H1 (cell line): ENCODE results near the gene ECPAS. TPM values are rescaled to one million over a fixed set of nuclear protein-coding genes. Genes with fewer than 3 reads are reported as not detected.

Source experiments
- CTCF ChIA-PET: fragments of 300-600 bp; sonication (Branson Sonifier 250); formaldehyde crosslinking; loops from one replicate; lab custom pipeline; 2021; ENCODE audit not compliant: partially characterized antibody; lab: Charles Lee
- POLR2A ChIA-PET: fragments of 300-600 bp; sonication (Branson Sonifier 250); formaldehyde crosslinking; loops from one replicate; lab custom pipeline; 2021; ENCODE audit warnings: inconsistent platforms; ENCODE audit not compliant: partially characterized antibody; lab: Charles Lee
- DNase-seq, 2 experiments: peaks; one replicate each; pipeline versions ENCODE4 v3.0.0 to v3.0.0-alpha.2; 2010 to 2022; ENCODE audit warnings: low spot score in 2 of 2, low read depth in 1 of 2, mixed read lengths in 1 of 2
- FAIRE-seq: peaks from 2 replicates; lab custom pipeline; 2011; peaks lifted over from hg19 to GRCh38; lab: Jason Lieb, UNC
- H2AFZ ChIP-seq: 2 replicates; pipeline ENCODE4 v1.8.1; 2012; ENCODE audit warnings: low read length, inconsistent platforms
- H2AK5ac ChIP-seq: 2 replicates; pipeline ENCODE4 v1.6.1; 2013; ENCODE audit warnings: low read depth, low read length
- H2BK120ac ChIP-seq: replicated peaks from 2 replicates; pipeline ENCODE3; 2013; ENCODE audit warnings: low read depth, low read length, inconsistent platforms
- H2BK12ac ChIP-seq: 2 replicates; pipeline ENCODE4 v1.6.1; 2013; ENCODE audit warnings: low read depth, low read length
- H2BK15ac ChIP-seq: 2 replicates; pipeline ENCODE4 v1.6.1; 2013; ENCODE audit warnings: low read length
- H2BK20ac ChIP-seq: 2 replicates; pipeline ENCODE4 v1.6.1; 2013; ENCODE audit warnings: low read length
- H2BK5ac ChIP-seq: 2 replicates; pipeline ENCODE4 v1.6.1; 2013; ENCODE audit warnings: low read depth, low read length
- H3K14ac ChIP-seq: 2 replicates; pipeline ENCODE4 v1.6.1; 2013; ENCODE audit warnings: inconsistent platforms; ENCODE audit not compliant: insufficient read length
- H3K18ac ChIP-seq: 2 replicates; pipeline ENCODE4 v1.6.1; 2013; ENCODE audit warnings: low read length; ENCODE audit errors: extremely low read depth
- H3K23ac ChIP-seq: 2 replicates; pipeline ENCODE4 v1.6.1; 2013; ENCODE audit warnings: inconsistent platforms; ENCODE audit not compliant: insufficient read length
- H3K23me2 ChIP-seq: 2 replicates; pipeline ENCODE4 v1.6.1; 2013; ENCODE audit warnings: low read depth, low read length
- H3K27ac ChIP-seq: 2 replicates; pipeline ENCODE4 v1.6.1; 2011; ENCODE audit warnings: low read depth, low read length, inconsistent platforms
- H3K27me3 ChIP-seq, 4 experiments: replicated peaks in 1 of 4; 1 replicate in 1 of 4; 2 replicates in 3 of 4; pipeline versions ENCODE4 v1.6.1 to v1.8.1; 2011 to 2013; ENCODE audit warnings: low read length in 3 of 4, mild to moderate bottlenecking in 3 of 4, inconsistent platforms in 2 of 4, mixed read lengths in 2 of 4, moderate library complexity in 1 of 4; ENCODE audit not compliant: control insufficient read depth in 3 of 4, insufficient read depth in 3 of 4; ENCODE audit errors: extremely low read depth in 1 of 4
- H3K36me3 ChIP-seq, 4 experiments: 2 replicates each; pipeline versions ENCODE4 v1.6.1 to v1.8.1; 2011 to 2013; ENCODE audit warnings: mild to moderate bottlenecking in 4 of 4, low read length in 3 of 4, moderate library complexity in 2 of 4, control low read depth in 1 of 4, inconsistent platforms in 1 of 4; ENCODE audit not compliant: insufficient read depth in 4 of 4, control insufficient read depth in 2 of 4
- H3K4ac ChIP-seq: replicated peaks from 2 replicates; pipeline ENCODE3; 2013; ENCODE audit warnings: low read length, low read depth, mixed read lengths, inconsistent platforms; ENCODE audit not compliant: insufficient read length
- H3K4me1 ChIP-seq, 4 experiments: replicated peaks in 1 of 4; 1 replicate in 1 of 4; 2 replicates in 3 of 4; pipeline versions ENCODE4 v1.6.1 to v1.8.1; 2011 to 2013; ENCODE audit warnings: low read length in 3 of 4, inconsistent platforms in 2 of 4, mixed read lengths in 1 of 4; ENCODE audit not compliant: insufficient read depth in 4 of 4, control insufficient read depth in 3 of 4
- H3K4me2 ChIP-seq, 2 experiments: 2 replicates each; pipeline versions ENCODE4 v1.6.1 to v1.8.1; 2011 to 2013; ENCODE audit warnings: low read depth in 2 of 2, low read length in 2 of 2, control low read depth in 1 of 2, inconsistent platforms in 1 of 2, mild to moderate bottlenecking in 1 of 2; ENCODE audit not compliant: insufficient read depth in 1 of 2
- H3K4me3 ChIP-seq, 4 experiments: fragments of 200-600, 300-600 bp in 1 of 4; sonication (generic), shearing (Covaris generic), sonication (Bioruptor Twin) in 1 of 4; 2 replicates each; pipeline versions ENCODE4 v1.5.1 to v1.8.1; 2011 to 2016; ENCODE audit warnings: low read length in 4 of 4, low read depth in 3 of 4, control low read depth in 2 of 4, inconsistent platforms in 2 of 4, mild to moderate bottlenecking in 2 of 4, mixed read lengths in 1 of 4, moderate library complexity in 1 of 4; ENCODE audit not compliant: insufficient read depth in 2 of 4; ENCODE audit errors: extremely low read depth in 1 of 4
- H3K56ac ChIP-seq: replicated peaks from 2 replicates; pipeline ENCODE3; 2013; ENCODE audit warnings: low read depth, mild to moderate bottlenecking, mixed read lengths, low read length, inconsistent platforms; ENCODE audit not compliant: insufficient read length
- H3K79me1 ChIP-seq: 2 replicates; pipeline ENCODE4 v1.6.1; 2013; ENCODE audit warnings: low read depth, low read length, control low read depth
- H3K79me2 ChIP-seq, 2 experiments: 2 replicates each; pipeline versions ENCODE4 v1.6.1 to v1.8.1; 2012 to 2013; ENCODE audit warnings: low read length in 2 of 2, mild to moderate bottlenecking in 2 of 2, inconsistent platforms in 1 of 2; ENCODE audit not compliant: insufficient read depth in 2 of 2, control insufficient read depth in 1 of 2
- H3K9ac ChIP-seq, 4 experiments: replicated peaks in 1 of 4; 1 replicate in 1 of 4; 2 replicates in 3 of 4; pipeline versions ENCODE4 v1.6.1 to v1.8.1; 2011 to 2013; ENCODE audit warnings: low read depth in 3 of 4, low read length in 3 of 4, control low read depth in 2 of 4, mild to moderate bottlenecking in 2 of 4, moderate library complexity in 2 of 4, inconsistent platforms in 1 of 4; ENCODE audit errors: extremely low read depth in 1 of 4
- H3K9me3 ChIP-seq, 2 experiments: 2 replicates each; pipeline versions ENCODE4 v1.6.1 to v1.8.1; 2012 to 2013; ENCODE audit warnings: mild to moderate bottlenecking in 2 of 2, moderate library complexity in 2 of 2, control low read depth in 1 of 2, inconsistent platforms in 1 of 2, low read depth in 1 of 2, low read length in 1 of 2, mixed read lengths in 1 of 2; ENCODE audit not compliant: insufficient read depth in 2 of 2
- H4K20me1 ChIP-seq, 2 experiments: replicated peaks in 1 of 2; 2 replicates each; pipeline versions ENCODE3 to v1.8.1; 2011 to 2013; ENCODE audit warnings: inconsistent platforms in 2 of 2, low read length in 2 of 2, mild to moderate bottlenecking in 1 of 2; ENCODE audit not compliant: insufficient read depth in 2 of 2, control insufficient read depth in 1 of 2
- H4K5ac ChIP-seq: 2 replicates; pipeline ENCODE4 v1.6.1; 2013; ENCODE audit warnings: low read length, low read depth, mixed read lengths, inconsistent platforms; ENCODE audit not compliant: insufficient read length
- H4K8ac ChIP-seq: 2 replicates; pipeline ENCODE4 v1.8.0; 2013; ENCODE audit warnings: mild to moderate bottlenecking, moderate library complexity, low read length, inconsistent platforms; ENCODE audit not compliant: insufficient read depth; ENCODE audit errors: extremely low read depth
- H4K91ac ChIP-seq: replicated peaks from 2 replicates; pipeline ENCODE3; 2013; ENCODE audit warnings: low read length, mixed read lengths, inconsistent platforms; ENCODE audit not compliant: insufficient read length
- EGR1 ChIP-seq: IDR thresholded peaks from 2 replicates; pipeline ENCODE4 v1.6.1; 2011; ENCODE audit warnings: low read depth, low read length, borderline replicate concordance
- RBBP5 ChIP-seq: IDR thresholded peaks from 2 replicates; pipeline ENCODE4 v1.7.1; 2012; ENCODE audit warnings: low read depth, mild to moderate bottlenecking, inconsistent platforms, low read length, moderate library complexity, borderline replicate concordance
- SIX5 ChIP-seq: IDR thresholded peaks from 2 replicates; pipeline ENCODE4 v1.6.1; 2011; ENCODE audit warnings: mild to moderate bottlenecking, low read depth, low read length
- TEAD4 ChIP-seq: IDR thresholded peaks from 2 replicates; pipeline ENCODE4 v1.6.1; 2012; ENCODE audit warnings: low read depth, low read length, inconsistent platforms, mixed read lengths
- USF2 ChIP-seq: IDR thresholded peaks from 2 replicates; pipeline ENCODE4 v1.6.1; 2011; ENCODE audit warnings: low read length, improper control_type of control experiment
- WGBS, 2 experiments: shearing (Covaris generic) in 1 of 2; methylation state at CpG; one replicate each; pipeline versions ENCODE4 v1.1.6 to v1.1.7; 2013 to 2015; ENCODE audit warnings: low lambda C conversion rate in 2 of 2, mixed read lengths in 2 of 2, inconsistent platforms in 1 of 2, low coverage in 1 of 2, missing lambda C conversion rate in 1 of 2; ENCODE audit not compliant: insufficient replicate concordance in 2 of 2, insufficient coverage in 1 of 2, insufficient read length in 1 of 2; ENCODE audit errors: extremely low coverage in 1 of 2, missing lambda C conversion rate in 1 of 2; 5-methylcytosine and 5-hydroxymethylcytosine counted together
- polyA plus RNA-seq, 7 experiments: library from polyadenylated mRNA; depleted of rRNA in 3 of 7; stranded (reverse) in 5 of 7; unstranded in 2 of 7; fragments of >200 nt in 5 of 7; fragments of 200-250 nt in 2 of 7; gene quantifications; 1 replicate in 5 of 7; 2 replicates in 1 of 7; 4 replicates in 1 of 7; pipeline versions ENCODE4 v1.2.1 to v1.2.3, GENCODE V29; 2011 to 2013; ENCODE audit warnings: missing spikeins in 2 of 7, mixed read lengths in 2 of 7
- total RNA-seq: library from RNA; stranded (reverse); fragmentation: NEBNext Ultra II Directional; extraction: Animal tissue kit (Norgen Biotek cat#: 25700); gene quantifications from 2 replicates; pipeline ENCODE4 v1.2.1, GENCODE V29; 2021

ECPAS gene
- total and polyA plus RNA-seq, 2 of the 8 experiments (the other 6 are each of a cell fraction or from before 2014, with no cell fraction given), result 20.9 to 131 TPM

GRCh38 chr9:111481885-111482636 lies 2.1 kb downstream of the ECPAS start:
- H2BK15ac ChIP-seq, result no peak overlapping the region
- H3K4me1 ChIP-seq, result peaks cover 0 to 4% (median 4%) of the 10 kb centered on the region in 4 experiments; a peak in 4 of 7 replicates
- H3K4me3 ChIP-seq, result peak overlapping the region; percentile 67 to 91 (median 80)
- H2BK120ac ChIP-seq, result no peak overlapping the region
- H3K79me1 ChIP-seq, result no peaks in the 10 kb centered on the region; the same call in 1 of the 2 replicates
- H3K23me2 ChIP-seq, result peaks cover 2% of the 10 kb centered on the region; the same call in 1 of the 2 replicates
- no peaks in the 10 kb centered on the region for H3K36me3 ChIP-seq
- no peak overlapping the region for H3K4ac ChIP-seq
- no peak overlapping the region for H2BK20ac ChIP-seq
- POLR2A ChIA-PET, result interaction anchor here (0.9 to 5.0 kb wide), 15 partner anchors 9 to 74 kb away, joined by 3 to 64 read pairs (median 4); partner anchors contain the start of gene ZNF483
- WGBS, 2 experiments, result 32% methylated on average over 13 of the region's 13 CpGs; no CpG with 5 or more reads in 1 of the 2 experiments
- no peak overlapping the region for H3K27ac ChIP-seq
- H3K79me2 ChIP-seq, result peaks cover 15 to 63% of the 10 kb centered on the region in 2 experiments
- peak overlapping the region in 1 of 4 experiments; percentile 44; a peak in 1 of 7 replicates for H3K9ac ChIP-seq
- no peak overlapping the region for H3K23ac ChIP-seq
- no peak overlapping the region for H4K5ac ChIP-seq
- no peak overlapping the region for H4K91ac ChIP-seq
- H3K18ac ChIP-seq, result peak overlapping the region; percentile 3
- CTCF ChIA-PET, result no interaction called here
- H3K27me3 ChIP-seq, result no peaks in the 10 kb centered on the region
- H2AK5ac ChIP-seq, result no peak overlapping the region
- peaks cover 0 to 2% of the 10 kb centered on the region in 2 experiments for H4K20me1 ChIP-seq
- DNase-seq, result no peak
- FAIRE-seq, result no peak
- peak overlapping the region; percentile 52; the same call in 1 of the 2 replicates for H2BK12ac ChIP-seq
- H2BK5ac ChIP-seq, result 0 out of 2 replicates have a peak overlapping the region, but pooled peaks have one; percentile 22
- peak overlapping the region; percentile 63 to 83 for H3K4me2 ChIP-seq
- H3K9me3 ChIP-seq, result no peaks in the 10 kb centered on the region
- no peak overlapping the region for H4K8ac ChIP-seq
- H3K14ac ChIP-seq, result no peak overlapping the region
- H2AFZ ChIP-seq, result no peak overlapping the region
- H3K56ac ChIP-seq, result no peak overlapping the region
- TF ChIP-seq RBBP5, result 0 out of 2 replicates have a peak, but pooled peaks have one; percentile 11
- no peak for TF ChIP-seq TEAD4
- TF ChIP-seq EGR1, result no peak
- TF ChIP-seq USF2, result no peak
- TF ChIP-seq SIX5, result no peak
